ENCODE results near the gene KCNJ6.

KCNJ6 gene

GRCh38 chr21:37865156-37865555, 51.1 kb downstream of the KCNJ6 start:
- DNase-seq (ENCODE audit: low read depth), result no peak

- DNase-seq (ENCODE audit: low read depth), result no peak
Measured at GRCh38 chr21:37863842-37864241, 52.4 kb downstream of the KCNJ6 start.

- DNase-seq (ENCODE audit: low read depth), result no peak
Measured at GRCh38 chr21:37862536-37862935, 53.7 kb downstream of the KCNJ6 start.

- DNase-seq (ENCODE audit: low read depth), result no peak
Measured at GRCh38 chr21:37861561-37861960, 54.7 kb downstream of the KCNJ6 start.

GRCh38 chr21:37860416-37860815, 55.8 kb downstream of the KCNJ6 start:
- no peak for DNase-seq (ENCODE audit: low read depth)

GRCh38 chr21:37855647-37856625, 60.3 kb downstream of the KCNJ6 start:
- no peak for DNase-seq (ENCODE audit: low read depth)

GRCh38 chr21:37855271-37855646, 61.0 kb downstream of the KCNJ6 start:
- no peak for DNase-seq (ENCODE audit: low read depth)

- DNase-seq (ENCODE audit: low read depth), result no peak
Measured at GRCh38 chr21:37849506-37850102, 66.7 kb downstream of the KCNJ6 start.

GRCh38 chr21:37848721-37849490, 67.4 kb downstream of the KCNJ6 start:
- no peak for DNase-seq (ENCODE audit: low read depth)

- DNase-seq (ENCODE audit: low read depth), result no peak
Measured at GRCh38 chr21:37845535-37845934, 70.7 kb downstream of the KCNJ6 start.

GRCh38 chr21:37843191-37843590, 73.1 kb downstream of the KCNJ6 start:
- DNase-seq (ENCODE audit: low read depth), result no peak

GRCh38 chr21:37842163-37842919, 73.9 kb downstream of the KCNJ6 start:
- no peak for DNase-seq (ENCODE audit: low read depth)

- no peak for DNase-seq (ENCODE audit: low read depth)
Measured at GRCh38 chr21:37837381-37837780, 78.9 kb downstream of the KCNJ6 start.

GRCh38 chr21:37835481-37835880, 80.8 kb downstream of the KCNJ6 start:
- DNase-seq (ENCODE audit: low read depth), result no peak

- no peak for DNase-seq (ENCODE audit: low read depth)
Measured at GRCh38 chr21:37833301-37833700, 83.0 kb downstream of the KCNJ6 start.

GRCh38 chr21:37829447-37829846, 86.8 kb downstream of the KCNJ6 start:
- no peak for DNase-seq (ENCODE audit: low read depth)

GRCh38 chr21:37828991-37829390, 87.3 kb downstream of the KCNJ6 start:
- no peak for DNase-seq (ENCODE audit: low read depth)

GRCh38 chr21:37828556-37828955, 87.7 kb downstream of the KCNJ6 start:
- no peak for DNase-seq (ENCODE audit: low read depth)

- no peak for DNase-seq (ENCODE audit: low read depth)
Measured at GRCh38 chr21:37827913-37828312, 88.3 kb downstream of the KCNJ6 start.

- no peak for DNase-seq (ENCODE audit: low read depth)
Measured at GRCh38 chr21:37821786-37822450, 94.3 kb downstream of the KCNJ6 start.

- no peak for DNase-seq (ENCODE audit: low read depth)
Measured at GRCh38 chr21:37821092-37821491, 95.2 kb downstream of the KCNJ6 start.

All from stimulated activated CD8-positive, alpha-beta memory T cell treated with anti-CD3 and anti-CD28 coated beads, Interleukin-12 subunit alpha, Interleukin-12 subunit beta, amount 100 ng/mL, for 1 hour (primary cell).